ENCODE data around the gene LRRC61.

DNA sequence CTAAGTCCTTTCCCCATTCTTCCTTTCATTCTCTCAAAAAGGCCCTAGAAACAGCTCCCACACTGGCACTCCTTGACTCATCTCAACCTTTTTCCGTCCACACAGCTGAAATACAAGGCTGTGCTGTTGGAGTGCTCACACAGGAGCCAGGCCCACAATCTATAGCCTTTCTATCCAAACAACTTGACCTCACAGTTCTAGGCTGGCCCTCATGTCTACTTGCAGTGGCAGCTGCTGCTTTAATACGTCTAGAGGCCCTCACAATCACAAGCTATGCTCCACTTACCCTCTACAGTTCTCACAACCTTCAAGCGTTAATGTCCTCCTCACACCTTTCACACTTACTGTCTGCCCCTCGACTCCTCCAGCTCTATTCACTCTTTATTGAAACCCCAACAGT is 12.0 kb upstream of the LRRC61 start:
- TF ChIP-seq, protein P1, sequence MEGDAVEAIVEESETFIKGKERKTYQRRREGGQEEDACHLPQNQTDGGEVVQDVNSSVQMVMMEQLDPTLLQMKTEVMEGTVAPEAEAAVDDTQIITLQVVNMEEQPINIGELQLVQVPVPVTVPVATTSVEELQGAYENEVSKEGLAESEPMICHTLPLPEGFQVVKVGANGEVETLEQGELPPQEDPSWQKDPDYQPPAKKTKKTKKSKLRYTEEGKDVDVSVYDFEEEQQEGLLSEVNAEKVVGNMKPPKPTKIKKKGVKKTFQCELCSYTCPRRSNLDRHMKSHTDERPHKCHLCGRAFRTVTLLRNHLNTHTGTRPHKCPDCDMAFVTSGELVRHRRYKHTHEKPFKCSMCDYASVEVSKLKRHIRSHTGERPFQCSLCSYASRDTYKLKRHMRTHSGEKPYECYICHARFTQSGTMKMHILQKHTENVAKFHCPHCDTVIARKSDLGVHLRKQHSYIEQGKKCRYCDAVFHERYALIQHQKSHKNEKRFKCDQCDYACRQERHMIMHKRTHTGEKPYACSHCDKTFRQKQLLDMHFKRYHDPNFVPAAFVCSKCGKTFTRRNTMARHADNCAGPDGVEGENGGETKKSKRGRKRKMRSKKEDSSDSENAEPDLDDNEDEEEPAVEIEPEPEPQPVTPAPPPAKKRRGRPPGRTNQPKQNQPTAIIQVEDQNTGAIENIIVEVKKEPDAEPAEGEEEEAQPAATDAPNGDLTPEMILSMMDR (IDR thresholded peaks at IDR 0.05): no peak
- TF ChIP-seq POLR2AphosphoS5 (IDR thresholded peaks at IDR 0.05) (no peak), POLR2A (IDR thresholded peaks at IDR 0.05) (no peak)

All from gastroesophageal sphincter (tissue), 3 donors.